H1 (cell line): ENCODE measurements around the gene WASHC3. TPM values are rescaled to one million over a fixed set of nuclear protein-coding genes. Genes with fewer than 3 reads are reported as not detected.

Experiments
- CTCF ChIA-PET: fragments of 300-600 bp; sonication (Branson Sonifier 250); formaldehyde crosslinking; loops from one replicate; lab custom pipeline; 2021; ENCODE audit not compliant: partially characterized antibody; lab: Charles Lee
- POLR2A ChIA-PET: fragments of 300-600 bp; sonication (Branson Sonifier 250); formaldehyde crosslinking; loops from one replicate; lab custom pipeline; 2021; ENCODE audit warnings: inconsistent platforms; ENCODE audit not compliant: partially characterized antibody; lab: Charles Lee
- DNase-seq, 2 experiments: peaks; one replicate each; pipeline versions ENCODE4 v3.0.0 to v3.0.0-alpha.2; 2010 to 2022; ENCODE audit warnings: low spot score in 2 of 2, low read depth in 1 of 2, mixed read lengths in 1 of 2
- FAIRE-seq: peaks from 2 replicates; lab custom pipeline; 2011; peaks lifted over from hg19 to GRCh38; lab: Jason Lieb, UNC
- H2AFZ ChIP-seq: 2 replicates; pipeline ENCODE4 v1.8.1; 2012; ENCODE audit warnings: low read length, inconsistent platforms
- H2AK5ac ChIP-seq: 2 replicates; pipeline ENCODE4 v1.6.1; 2013; ENCODE audit warnings: low read depth, low read length
- H2BK120ac ChIP-seq: replicated peaks from 2 replicates; pipeline ENCODE3; 2013; ENCODE audit warnings: low read depth, low read length, inconsistent platforms
- H2BK12ac ChIP-seq: 2 replicates; pipeline ENCODE4 v1.6.1; 2013; ENCODE audit warnings: low read depth, low read length
- H2BK15ac ChIP-seq: 2 replicates; pipeline ENCODE4 v1.6.1; 2013; ENCODE audit warnings: low read length
- H2BK20ac ChIP-seq: 2 replicates; pipeline ENCODE4 v1.6.1; 2013; ENCODE audit warnings: low read length
- H2BK5ac ChIP-seq: 2 replicates; pipeline ENCODE4 v1.6.1; 2013; ENCODE audit warnings: low read depth, low read length
- H3K14ac ChIP-seq: 2 replicates; pipeline ENCODE4 v1.6.1; 2013; ENCODE audit warnings: inconsistent platforms; ENCODE audit not compliant: insufficient read length
- H3K18ac ChIP-seq: 2 replicates; pipeline ENCODE4 v1.6.1; 2013; ENCODE audit warnings: low read length; ENCODE audit errors: extremely low read depth
- H3K23ac ChIP-seq: 2 replicates; pipeline ENCODE4 v1.6.1; 2013; ENCODE audit warnings: inconsistent platforms; ENCODE audit not compliant: insufficient read length
- H3K23me2 ChIP-seq: 2 replicates; pipeline ENCODE4 v1.6.1; 2013; ENCODE audit warnings: low read depth, low read length
- H3K27ac ChIP-seq: 2 replicates; pipeline ENCODE4 v1.6.1; 2011; ENCODE audit warnings: low read depth, low read length, inconsistent platforms
- H3K27me3 ChIP-seq, 4 experiments: replicated peaks in 1 of 4; 1 replicate in 1 of 4; 2 replicates in 3 of 4; pipeline versions ENCODE4 v1.6.1 to v1.8.1; 2011 to 2013; ENCODE audit warnings: low read length in 3 of 4, mild to moderate bottlenecking in 3 of 4, inconsistent platforms in 2 of 4, mixed read lengths in 2 of 4, moderate library complexity in 1 of 4; ENCODE audit not compliant: control insufficient read depth in 3 of 4, insufficient read depth in 3 of 4; ENCODE audit errors: extremely low read depth in 1 of 4
- H3K36me3 ChIP-seq, 4 experiments: 2 replicates each; pipeline versions ENCODE4 v1.6.1 to v1.8.1; 2011 to 2013; ENCODE audit warnings: mild to moderate bottlenecking in 4 of 4, low read length in 3 of 4, moderate library complexity in 2 of 4, control low read depth in 1 of 4, inconsistent platforms in 1 of 4; ENCODE audit not compliant: insufficient read depth in 4 of 4, control insufficient read depth in 2 of 4
- H3K4ac ChIP-seq: replicated peaks from 2 replicates; pipeline ENCODE3; 2013; ENCODE audit warnings: low read length, low read depth, mixed read lengths, inconsistent platforms; ENCODE audit not compliant: insufficient read length
- H3K4me1 ChIP-seq, 4 experiments: replicated peaks in 1 of 4; 1 replicate in 1 of 4; 2 replicates in 3 of 4; pipeline versions ENCODE4 v1.6.1 to v1.8.1; 2011 to 2013; ENCODE audit warnings: low read length in 3 of 4, inconsistent platforms in 2 of 4, mixed read lengths in 1 of 4; ENCODE audit not compliant: insufficient read depth in 4 of 4, control insufficient read depth in 3 of 4
- H3K4me2 ChIP-seq, 2 experiments: 2 replicates each; pipeline versions ENCODE4 v1.6.1 to v1.8.1; 2011 to 2013; ENCODE audit warnings: low read depth in 2 of 2, low read length in 2 of 2, control low read depth in 1 of 2, inconsistent platforms in 1 of 2, mild to moderate bottlenecking in 1 of 2; ENCODE audit not compliant: insufficient read depth in 1 of 2
- H3K4me3 ChIP-seq, 4 experiments: fragments of 200-600, 300-600 bp in 1 of 4; sonication (generic), shearing (Covaris generic), sonication (Bioruptor Twin) in 1 of 4; 2 replicates each; pipeline versions ENCODE4 v1.5.1 to v1.8.1; 2011 to 2016; ENCODE audit warnings: low read length in 4 of 4, low read depth in 3 of 4, control low read depth in 2 of 4, inconsistent platforms in 2 of 4, mild to moderate bottlenecking in 2 of 4, mixed read lengths in 1 of 4, moderate library complexity in 1 of 4; ENCODE audit not compliant: insufficient read depth in 2 of 4; ENCODE audit errors: extremely low read depth in 1 of 4
- H3K56ac ChIP-seq: replicated peaks from 2 replicates; pipeline ENCODE3; 2013; ENCODE audit warnings: low read depth, mild to moderate bottlenecking, mixed read lengths, low read length, inconsistent platforms; ENCODE audit not compliant: insufficient read length
- H3K79me1 ChIP-seq: 2 replicates; pipeline ENCODE4 v1.6.1; 2013; ENCODE audit warnings: low read depth, low read length, control low read depth
- H3K79me2 ChIP-seq, 2 experiments: 2 replicates each; pipeline versions ENCODE4 v1.6.1 to v1.8.1; 2012 to 2013; ENCODE audit warnings: low read length in 2 of 2, mild to moderate bottlenecking in 2 of 2, inconsistent platforms in 1 of 2; ENCODE audit not compliant: insufficient read depth in 2 of 2, control insufficient read depth in 1 of 2
- H3K9ac ChIP-seq, 4 experiments: replicated peaks in 1 of 4; 1 replicate in 1 of 4; 2 replicates in 3 of 4; pipeline versions ENCODE4 v1.6.1 to v1.8.1; 2011 to 2013; ENCODE audit warnings: low read depth in 3 of 4, low read length in 3 of 4, control low read depth in 2 of 4, mild to moderate bottlenecking in 2 of 4, moderate library complexity in 2 of 4, inconsistent platforms in 1 of 4; ENCODE audit errors: extremely low read depth in 1 of 4
- H3K9me3 ChIP-seq, 2 experiments: 2 replicates each; pipeline versions ENCODE4 v1.6.1 to v1.8.1; 2012 to 2013; ENCODE audit warnings: mild to moderate bottlenecking in 2 of 2, moderate library complexity in 2 of 2, control low read depth in 1 of 2, inconsistent platforms in 1 of 2, low read depth in 1 of 2, low read length in 1 of 2, mixed read lengths in 1 of 2; ENCODE audit not compliant: insufficient read depth in 2 of 2
- H4K20me1 ChIP-seq, 2 experiments: replicated peaks in 1 of 2; 2 replicates each; pipeline versions ENCODE3 to v1.8.1; 2011 to 2013; ENCODE audit warnings: inconsistent platforms in 2 of 2, low read length in 2 of 2, mild to moderate bottlenecking in 1 of 2; ENCODE audit not compliant: insufficient read depth in 2 of 2, control insufficient read depth in 1 of 2
- H4K5ac ChIP-seq: 2 replicates; pipeline ENCODE4 v1.6.1; 2013; ENCODE audit warnings: low read length, low read depth, mixed read lengths, inconsistent platforms; ENCODE audit not compliant: insufficient read length
- H4K8ac ChIP-seq: 2 replicates; pipeline ENCODE4 v1.8.0; 2013; ENCODE audit warnings: mild to moderate bottlenecking, moderate library complexity, low read length, inconsistent platforms; ENCODE audit not compliant: insufficient read depth; ENCODE audit errors: extremely low read depth
- H4K91ac ChIP-seq: replicated peaks from 2 replicates; pipeline ENCODE3; 2013; ENCODE audit warnings: low read length, mixed read lengths, inconsistent platforms; ENCODE audit not compliant: insufficient read length
- CBX8 ChIP-seq: fragments of 300-800, 300-1000 bp; sonication (generic); IDR thresholded peaks from 2 replicates; pipeline ENCODE4 v1.7.1; 2016; ENCODE audit warnings: low read depth, low read length, borderline replicate concordance
- CHD1 ChIP-seq: IDR thresholded peaks from 2 replicates; pipeline ENCODE4 v1.6.1; 2012; ENCODE audit warnings: low read depth, low read length, improper control_type of control experiment
- EP300 ChIP-seq, 2 experiments: IDR thresholded peaks; 1 replicate in 1 of 2; 2 replicates in 1 of 2; pipeline ENCODE4 v1.6.1; 2011 to 2012; ENCODE audit warnings: low read depth in 2 of 2, low read length in 2 of 2, mild to moderate bottlenecking in 2 of 2, borderline replicate concordance in 1 of 2, inconsistent platforms in 1 of 2, moderate library complexity in 1 of 2
- TCF12 ChIP-seq: IDR thresholded peaks from 2 replicates; pipeline ENCODE4 v1.6.1; 2011; ENCODE audit warnings: low read depth, mild to moderate bottlenecking, low read length
- WGBS, 2 experiments: shearing (Covaris generic) in 1 of 2; methylation state at CpG; one replicate each; pipeline versions ENCODE4 v1.1.6 to v1.1.7; 2013 to 2015; ENCODE audit warnings: low lambda C conversion rate in 2 of 2, mixed read lengths in 2 of 2, inconsistent platforms in 1 of 2, low coverage in 1 of 2, missing lambda C conversion rate in 1 of 2; ENCODE audit not compliant: insufficient replicate concordance in 2 of 2, insufficient coverage in 1 of 2, insufficient read length in 1 of 2; ENCODE audit errors: extremely low coverage in 1 of 2, missing lambda C conversion rate in 1 of 2; 5-methylcytosine and 5-hydroxymethylcytosine counted together
- polyA plus RNA-seq, 7 experiments: library from polyadenylated mRNA; depleted of rRNA in 3 of 7; stranded (reverse) in 5 of 7; unstranded in 2 of 7; fragments of >200 nt in 5 of 7; fragments of 200-250 nt in 2 of 7; gene quantifications; 1 replicate in 5 of 7; 2 replicates in 1 of 7; 4 replicates in 1 of 7; pipeline versions ENCODE4 v1.2.1 to v1.2.3, GENCODE V29; 2011 to 2013; ENCODE audit warnings: missing spikeins in 2 of 7, mixed read lengths in 2 of 7
- total RNA-seq: library from RNA; stranded (reverse); fragmentation: NEBNext Ultra II Directional; extraction: Animal tissue kit (Norgen Biotek cat#: 25700); gene quantifications from 2 replicates; pipeline ENCODE4 v1.2.1, GENCODE V29; 2021

WASHC3 gene
- total and polyA plus RNA-seq, 2 of the 8 experiments (the other 6 are each of a cell fraction or from before 2014, with no cell fraction given) = 7.4 to 8.3 TPM

- Histone ChIP-seq H2AFZ (peak overlapping the region; percentile 95), H3K79me2 (no peaks in the 10 kb centered on the region), H4K20me1 (no peaks in the 10 kb centered on the region), H2BK120ac (no peak overlapping the region), H3K4me2 (peak overlapping the region; percentile 80 to 89), H3K4me3 (peak overlapping the region in 3 of 4 experiments; percentile 30 to 80 (median 76); a peak in 4 of 8 replicates), H3K4ac (no peak overlapping the region), H2BK20ac (no peak overlapping the region), H3K14ac (no peak overlapping the region), H4K8ac (peak overlapping the region; percentile 80; the same call in 1 of the 2 replicates), H3K27me3 (no peaks in the 10 kb centered on the region), H3K36me3 (no peaks in the 10 kb centered on the region), H4K91ac (no peak overlapping the region), H3K23me2 (no peaks in the 10 kb centered on the region; the same call in 1 of the 2 replicates), H2BK5ac (no peak overlapping the region), H3K9me3 (no peaks in the 10 kb centered on the region), H3K27ac (no peak overlapping the region), H3K9ac (no peak overlapping the region; a peak in 1 of 7 replicates), H2BK12ac (no peak overlapping the region), H2BK15ac (no peak overlapping the region), H3K79me1 (no peaks in the 10 kb centered on the region), H3K18ac (no peak overlapping the region), H3K56ac (no peak overlapping the region), H2AK5ac (no peak overlapping the region), H3K23ac (no peak overlapping the region), H3K4me1 (peaks cover 0 to 4% (median 0%) of the 10 kb centered on the region in 4 experiments; a peak in 2 of 7 replicates), H4K5ac (no peak overlapping the region)
- WGBS, 2 experiments = 86% methylated on average over 11 of the region's 11 CpGs; no CpG with 5 or more reads in 1 of the 2 experiments
- TF ChIP-seq CBX8 (no peak), EP300 (IDR thresholded peaks at IDR 0.05; ENCODE audit: borderline replicate concordance in 1 of 2, low read depth in 2 of 2, low read length in 2 of 2) (no peak), TCF12 (no peak), CHD1 (no peak)
- ChIA-PET POLR2A (interaction anchor here (0.8 kb wide), 1 partner anchor 14 kb away, joined by 3 read pairs; no protein-coding TSS in a partner anchor), CTCF (no interaction called here)
- no peak for DNase-seq
- no peak for FAIRE-seq
Observed at GRCh38 chr12:102062419-102062806, 622 bp upstream of the WASHC3 start.
